H1 (cell line): ENCODE measurements around the gene VWA5B2. TPM values are rescaled to one million over a fixed set of nuclear protein-coding genes. Genes with fewer than 3 reads are reported as not detected.
A peak's percentile ranks its signal among the peaks of the same experiment; 100 is the strongest.

Experiments
- CTCF ChIA-PET: fragments of 300-600 bp; sonication (Branson Sonifier 250); formaldehyde crosslinking; loops from one replicate; lab custom pipeline; 2021; ENCODE audit not compliant: partially characterized antibody; lab: Charles Lee
- POLR2A ChIA-PET: fragments of 300-600 bp; sonication (Branson Sonifier 250); formaldehyde crosslinking; loops from one replicate; lab custom pipeline; 2021; ENCODE audit warnings: inconsistent platforms; ENCODE audit not compliant: partially characterized antibody; lab: Charles Lee
- DNase-seq, 2 experiments: peaks; one replicate each; pipeline versions ENCODE4 v3.0.0 to v3.0.0-alpha.2; 2010 to 2022; ENCODE audit warnings: low spot score in 2 of 2, low read depth in 1 of 2, mixed read lengths in 1 of 2
- FAIRE-seq: peaks from 2 replicates; lab custom pipeline; 2011; peaks lifted over from hg19 to GRCh38; lab: Jason Lieb, UNC
- H2AFZ ChIP-seq: 2 replicates; pipeline ENCODE4 v1.8.1; 2012; ENCODE audit warnings: low read length, inconsistent platforms
- H2AK5ac ChIP-seq: 2 replicates; pipeline ENCODE4 v1.6.1; 2013; ENCODE audit warnings: low read depth, low read length
- H2BK120ac ChIP-seq: replicated peaks from 2 replicates; pipeline ENCODE3; 2013; ENCODE audit warnings: low read depth, low read length, inconsistent platforms
- H2BK12ac ChIP-seq: 2 replicates; pipeline ENCODE4 v1.6.1; 2013; ENCODE audit warnings: low read depth, low read length
- H2BK15ac ChIP-seq: 2 replicates; pipeline ENCODE4 v1.6.1; 2013; ENCODE audit warnings: low read length
- H2BK20ac ChIP-seq: 2 replicates; pipeline ENCODE4 v1.6.1; 2013; ENCODE audit warnings: low read length
- H2BK5ac ChIP-seq: 2 replicates; pipeline ENCODE4 v1.6.1; 2013; ENCODE audit warnings: low read depth, low read length
- H3K14ac ChIP-seq: 2 replicates; pipeline ENCODE4 v1.6.1; 2013; ENCODE audit warnings: inconsistent platforms; ENCODE audit not compliant: insufficient read length
- H3K18ac ChIP-seq: 2 replicates; pipeline ENCODE4 v1.6.1; 2013; ENCODE audit warnings: low read length; ENCODE audit errors: extremely low read depth
- H3K23ac ChIP-seq: 2 replicates; pipeline ENCODE4 v1.6.1; 2013; ENCODE audit warnings: inconsistent platforms; ENCODE audit not compliant: insufficient read length
- H3K23me2 ChIP-seq: 2 replicates; pipeline ENCODE4 v1.6.1; 2013; ENCODE audit warnings: low read depth, low read length
- H3K27ac ChIP-seq: 2 replicates; pipeline ENCODE4 v1.6.1; 2011; ENCODE audit warnings: low read depth, low read length, inconsistent platforms
- H3K27me3 ChIP-seq, 4 experiments: replicated peaks in 1 of 4; 1 replicate in 1 of 4; 2 replicates in 3 of 4; pipeline versions ENCODE4 v1.6.1 to v1.8.1; 2011 to 2013; ENCODE audit warnings: low read length in 3 of 4, mild to moderate bottlenecking in 3 of 4, inconsistent platforms in 2 of 4, mixed read lengths in 2 of 4, moderate library complexity in 1 of 4; ENCODE audit not compliant: control insufficient read depth in 3 of 4, insufficient read depth in 3 of 4; ENCODE audit errors: extremely low read depth in 1 of 4
- H3K36me3 ChIP-seq, 4 experiments: 2 replicates each; pipeline versions ENCODE4 v1.6.1 to v1.8.1; 2011 to 2013; ENCODE audit warnings: mild to moderate bottlenecking in 4 of 4, low read length in 3 of 4, moderate library complexity in 2 of 4, control low read depth in 1 of 4, inconsistent platforms in 1 of 4; ENCODE audit not compliant: insufficient read depth in 4 of 4, control insufficient read depth in 2 of 4
- H3K4ac ChIP-seq: replicated peaks from 2 replicates; pipeline ENCODE3; 2013; ENCODE audit warnings: low read length, low read depth, mixed read lengths, inconsistent platforms; ENCODE audit not compliant: insufficient read length
- H3K4me1 ChIP-seq, 4 experiments: replicated peaks in 1 of 4; 1 replicate in 1 of 4; 2 replicates in 3 of 4; pipeline versions ENCODE4 v1.6.1 to v1.8.1; 2011 to 2013; ENCODE audit warnings: low read length in 3 of 4, inconsistent platforms in 2 of 4, mixed read lengths in 1 of 4; ENCODE audit not compliant: insufficient read depth in 4 of 4, control insufficient read depth in 3 of 4
- H3K4me2 ChIP-seq, 2 experiments: 2 replicates each; pipeline versions ENCODE4 v1.6.1 to v1.8.1; 2011 to 2013; ENCODE audit warnings: low read depth in 2 of 2, low read length in 2 of 2, control low read depth in 1 of 2, inconsistent platforms in 1 of 2, mild to moderate bottlenecking in 1 of 2; ENCODE audit not compliant: insufficient read depth in 1 of 2
- H3K4me3 ChIP-seq, 4 experiments: fragments of 200-600, 300-600 bp in 1 of 4; sonication (generic), shearing (Covaris generic), sonication (Bioruptor Twin) in 1 of 4; 2 replicates each; pipeline versions ENCODE4 v1.5.1 to v1.8.1; 2011 to 2016; ENCODE audit warnings: low read length in 4 of 4, low read depth in 3 of 4, control low read depth in 2 of 4, inconsistent platforms in 2 of 4, mild to moderate bottlenecking in 2 of 4, mixed read lengths in 1 of 4, moderate library complexity in 1 of 4; ENCODE audit not compliant: insufficient read depth in 2 of 4; ENCODE audit errors: extremely low read depth in 1 of 4
- H3K56ac ChIP-seq: replicated peaks from 2 replicates; pipeline ENCODE3; 2013; ENCODE audit warnings: low read depth, mild to moderate bottlenecking, mixed read lengths, low read length, inconsistent platforms; ENCODE audit not compliant: insufficient read length
- H3K79me1 ChIP-seq: 2 replicates; pipeline ENCODE4 v1.6.1; 2013; ENCODE audit warnings: low read depth, low read length, control low read depth
- H3K79me2 ChIP-seq, 2 experiments: 2 replicates each; pipeline versions ENCODE4 v1.6.1 to v1.8.1; 2012 to 2013; ENCODE audit warnings: low read length in 2 of 2, mild to moderate bottlenecking in 2 of 2, inconsistent platforms in 1 of 2; ENCODE audit not compliant: insufficient read depth in 2 of 2, control insufficient read depth in 1 of 2
- H3K9ac ChIP-seq, 4 experiments: replicated peaks in 1 of 4; 1 replicate in 1 of 4; 2 replicates in 3 of 4; pipeline versions ENCODE4 v1.6.1 to v1.8.1; 2011 to 2013; ENCODE audit warnings: low read depth in 3 of 4, low read length in 3 of 4, control low read depth in 2 of 4, mild to moderate bottlenecking in 2 of 4, moderate library complexity in 2 of 4, inconsistent platforms in 1 of 4; ENCODE audit errors: extremely low read depth in 1 of 4
- H3K9me3 ChIP-seq, 2 experiments: 2 replicates each; pipeline versions ENCODE4 v1.6.1 to v1.8.1; 2012 to 2013; ENCODE audit warnings: mild to moderate bottlenecking in 2 of 2, moderate library complexity in 2 of 2, control low read depth in 1 of 2, inconsistent platforms in 1 of 2, low read depth in 1 of 2, low read length in 1 of 2, mixed read lengths in 1 of 2; ENCODE audit not compliant: insufficient read depth in 2 of 2
- H4K20me1 ChIP-seq, 2 experiments: replicated peaks in 1 of 2; 2 replicates each; pipeline versions ENCODE3 to v1.8.1; 2011 to 2013; ENCODE audit warnings: inconsistent platforms in 2 of 2, low read length in 2 of 2, mild to moderate bottlenecking in 1 of 2; ENCODE audit not compliant: insufficient read depth in 2 of 2, control insufficient read depth in 1 of 2
- H4K5ac ChIP-seq: 2 replicates; pipeline ENCODE4 v1.6.1; 2013; ENCODE audit warnings: low read length, low read depth, mixed read lengths, inconsistent platforms; ENCODE audit not compliant: insufficient read length
- H4K8ac ChIP-seq: 2 replicates; pipeline ENCODE4 v1.8.0; 2013; ENCODE audit warnings: mild to moderate bottlenecking, moderate library complexity, low read length, inconsistent platforms; ENCODE audit not compliant: insufficient read depth; ENCODE audit errors: extremely low read depth
- H4K91ac ChIP-seq: replicated peaks from 2 replicates; pipeline ENCODE3; 2013; ENCODE audit warnings: low read length, mixed read lengths, inconsistent platforms; ENCODE audit not compliant: insufficient read length
- ATF2 ChIP-seq: IDR thresholded peaks from 2 replicates; pipeline ENCODE4 v1.6.1; 2012; ENCODE audit warnings: low read length, inconsistent platforms
- CHD1 ChIP-seq: IDR thresholded peaks from 2 replicates; pipeline ENCODE4 v1.6.1; 2012; ENCODE audit warnings: low read depth, low read length, improper control_type of control experiment
- MAX ChIP-seq: IDR thresholded peaks from 2 replicates; pipeline ENCODE4 v1.6.1; 2012; ENCODE audit warnings: inconsistent platforms
- SUZ12 ChIP-seq: fragments of 200-600 bp; sonication (generic); IDR thresholded peaks from 2 replicates; pipeline ENCODE4 v1.6.1; 2012; ENCODE audit warnings: mild to moderate bottlenecking, inconsistent platforms, low read length, moderate library complexity, mixed read lengths
- WGBS, 2 experiments: shearing (Covaris generic) in 1 of 2; methylation state at CpG; one replicate each; pipeline versions ENCODE4 v1.1.6 to v1.1.7; 2013 to 2015; ENCODE audit warnings: low lambda C conversion rate in 2 of 2, mixed read lengths in 2 of 2, inconsistent platforms in 1 of 2, low coverage in 1 of 2, missing lambda C conversion rate in 1 of 2; ENCODE audit not compliant: insufficient replicate concordance in 2 of 2, insufficient coverage in 1 of 2, insufficient read length in 1 of 2; ENCODE audit errors: extremely low coverage in 1 of 2, missing lambda C conversion rate in 1 of 2; 5-methylcytosine and 5-hydroxymethylcytosine counted together
- polyA plus RNA-seq, 7 experiments: library from polyadenylated mRNA; depleted of rRNA in 3 of 7; stranded (reverse) in 5 of 7; unstranded in 2 of 7; fragments of >200 nt in 5 of 7; fragments of 200-250 nt in 2 of 7; gene quantifications; 1 replicate in 5 of 7; 2 replicates in 1 of 7; 4 replicates in 1 of 7; pipeline versions ENCODE4 v1.2.1 to v1.2.3, GENCODE V29; 2011 to 2013; ENCODE audit warnings: missing spikeins in 2 of 7, mixed read lengths in 2 of 7
- total RNA-seq: library from RNA; stranded (reverse); fragmentation: NEBNext Ultra II Directional; extraction: Animal tissue kit (Norgen Biotek cat#: 25700); gene quantifications from 2 replicates; pipeline ENCODE4 v1.2.1, GENCODE V29; 2021

Gene VWA5B2
- total and polyA plus RNA-seq, 2 of the 8 experiments (the other 6 are each of a cell fraction or from before 2014, with no cell fraction given) = 0.53 to 0.56 TPM

GRCh38 chr3:184262764-184263179 lies 33.4 kb downstream of the VWA5B2 start:
- Histone ChIP-seq H3K56ac (no peak overlapping the region), H2AK5ac (no peak overlapping the region), H3K79me1 (no peaks in the 10 kb centered on the region), H3K23me2 (peaks cover 22% of the 10 kb centered on the region), H2BK5ac (no peak overlapping the region), H4K5ac (no peak overlapping the region), H3K36me3 (no peaks in the 10 kb centered on the region), H2BK120ac (no peak overlapping the region), H3K27me3 (peaks cover 7 to 50% (median 38%) of the 10 kb centered on the region in 4 experiments), H2BK20ac (no peak overlapping the region), H3K27ac (no peak overlapping the region), H3K9ac (peak overlapping the region in 1 of 4 experiments; percentile 37; a peak in 1 of 7 replicates), H3K4me3 (peak overlapping the region; percentile 36 to 84 (median 74)), H2BK12ac (no peak overlapping the region), H3K18ac (no peak overlapping the region), H3K9me3 (peaks cover 0 to 4% of the 10 kb centered on the region in 2 experiments; a peak in 1 of 4 replicates), H4K8ac (no peak overlapping the region), H3K79me2 (no peaks in the 10 kb centered on the region), H3K14ac (no peak overlapping the region), H4K20me1 (peaks cover 13 to 14% of the 10 kb centered on the region in 2 experiments), H3K4me1 (peaks cover 0 to 17% (median 8%) of the 10 kb centered on the region in 4 experiments; a peak in 4 of 7 replicates), H2AFZ (peak overlapping the region; percentile 64; the same call in 1 of the 2 replicates), H4K91ac (no peak overlapping the region), H3K4me2 (peak overlapping the region; percentile 89 to 100), H3K23ac (no peak overlapping the region), H2BK15ac (0 out of 2 replicates have a peak overlapping the region, but pooled peaks have one; percentile 31), H3K4ac (no peak overlapping the region)
- DNase-seq (no peak), FAIRE-seq (no peak)
- POLR2A ChIA-PET = interaction anchor here (2.3 to 3.1 kb wide), 2 partner anchors 21 to 22 kb away, joined by 8 to 9 read pairs; no protein-coding TSS in a partner anchor
- CTCF ChIA-PET = interaction anchor here (1.2 to 14.0 kb wide), 6 partner anchors 12 to 38 kb away, joined by 3 to 136 read pairs (median 12); partner anchors contain the start of genes EEF1AKMT4 and VWA5B2
- TF ChIP-seq MAX (peak; percentile 44; the same call in 1 of the 2 replicates), ATF2 (no peak), CHD1 (no peak), SUZ12 (peak; percentile 55; the same call in 1 of the 2 replicates)
- WGBS, 2 experiments = 24% methylated on average over 15 of the region's 15 CpGs; no CpG with 5 or more reads in 1 of the 2 experiments
